Kidney (tissue), 14 donors: ENCODE results near the gene CLEC4A. TPM values are rescaled to one million over a fixed set of nuclear protein-coding genes. Genes with fewer than 3 reads are reported as not detected.

ENCODE experiments used
- DNase-seq, 5 donors: peaks; one replicate each; pipeline ENCODE4 v3.0.0-alpha.2; 2013 to 2020
- FAIRE-seq: peaks from 2 replicates; lab custom pipeline; 2012; peaks lifted over from hg19 to GRCh38; lab: Jason Lieb, UNC
- H3K27ac ChIP-seq, 2 donors: one replicate each; pipeline ENCODE4 v1.7.0; 2013; ENCODE audit warnings: low read depth in 2 of 2, low read length in 2 of 2, inconsistent platforms in 1 of 2
- H3K27me3 ChIP-seq: one replicate; pipeline ENCODE4 v1.7.1; 2013; ENCODE audit warnings: low read length, inconsistent platforms; ENCODE audit not compliant: control insufficient read depth, insufficient read depth
- H3K36me3 ChIP-seq, 3 donors: one replicate each; pipeline versions ENCODE4 v1.7.0 to v1.7.1; 2013; ENCODE audit warnings: low read length in 3 of 3, control low read depth in 1 of 3, inconsistent platforms in 1 of 3; ENCODE audit not compliant: insufficient read depth in 3 of 3, control insufficient read depth in 2 of 3
- H3K4me1 ChIP-seq, 3 donors: one replicate each; pipeline versions ENCODE4 v1.7.0 to v1.7.1; 2013; ENCODE audit warnings: low read length in 3 of 3, inconsistent platforms in 1 of 3, low read depth in 1 of 3; ENCODE audit not compliant: control insufficient read depth in 2 of 3, insufficient read depth in 2 of 3
- H3K4me3 ChIP-seq, 3 donors: one replicate each; pipeline versions ENCODE4 v1.7.0 to v1.8.1; 2013; ENCODE audit warnings: low read length in 3 of 3, control low read depth in 1 of 3, inconsistent platforms in 1 of 3
- H3K9ac ChIP-seq, 3 donors: one replicate each; pipeline versions ENCODE4 v1.7.0 to v1.7.1; 2013; ENCODE audit warnings: low read length in 3 of 3, control low read depth in 1 of 3, inconsistent platforms in 1 of 3
- H3K9me3 ChIP-seq, 3 donors: one replicate each; pipeline versions ENCODE4 v1.7.0 to v1.7.1; 2013; ENCODE audit warnings: low read length in 3 of 3, control low read depth in 1 of 3, inconsistent platforms in 1 of 3; ENCODE audit not compliant: control insufficient read depth in 2 of 3, insufficient read depth in 1 of 3
- CTCF ChIP-seq: IDR thresholded peaks from 3 replicates; pipeline ENCODE4 v1.5.1; 2012; ENCODE audit warnings: mild to moderate bottlenecking, moderate library complexity, borderline replicate concordance; ENCODE audit not compliant: insufficient read depth; ENCODE audit errors: extremely low read depth
- intact Hi-C: fragments of 100-400 bp; cut with DNase I; formaldehyde crosslinking; loops from one replicate; pipeline ENCODE4 v1.11.1; 2022
- polyA plus RNA-seq: library from polyadenylated mRNA; stranded (reverse); fragments of 350-450 nt; fragmentation: Illumina TruSeq; extraction: RNeasy Lipid Tissue Mini Kit (QIAGEN cat#74804); gene quantifications from one replicate; pipeline ENCODE4 v1.2.3, GENCODE V29; 2014; ENCODE audit warnings: low read depth, low replicate concordance; ENCODE audit not compliant: insufficient read depth
- total RNA-seq: library from RNA; stranded (reverse); fragmentation: NEBNext Ultra II Directional; extraction: Animal tissue kit (Norgen Biotek cat#: 25700); gene quantifications from one replicate; pipeline ENCODE4 v1.2.1, GENCODE V29; 2021
- donor health status: control.
- donor health status: control.
- donor health status: control.
- donor health status: control.
- donor health status: control.
- donor health status: DM: yes; HTN: yes; CAD: no.
- donor health status: Normal renal cell carcinoma (clear cell type).

The CLEC4A gene
- total and polyA plus RNA-seq, 2 donors from 2014 or later = 2.4 to 3.7 TPM

- Histone ChIP-seq H3K4me1 (no peaks in the 10 kb centered on the region), H3K9me3 (no peaks in the 10 kb centered on the region), H3K27me3 (no peaks in the 10 kb centered on the region), H3K9ac (no peak overlapping the region), H3K4me3 (no peak overlapping the region), H3K36me3 (no peaks in the 10 kb centered on the region), H3K27ac (no peak overlapping the region)
- no peak for TF ChIP-seq CTCF
- DNase-seq = no peak
- FAIRE-seq = no peak
- intact Hi-C loops = no loop called here
These were observed 19.8 kb downstream of the CLEC4A start for GRCh38 chr12:8143261-8143660.

- DNase-seq = peak; percentile 45 to 94 (median 54)
- intact Hi-C loops = no loop called here
- FAIRE-seq = no peak
- no peaks in the 10 kb centered on the region for H3K36me3 ChIP-seq
- H3K27ac ChIP-seq = no peak overlapping the region
- no peaks in the 10 kb centered on the region for H3K27me3 ChIP-seq
- no peak overlapping the region for H3K9ac ChIP-seq
- TF ChIP-seq CTCF = no peak
- no peaks in the 10 kb centered on the region for H3K9me3 ChIP-seq
- H3K4me1 ChIP-seq = no peaks in the 10 kb centered on the region
- peak overlapping the region in 1 of 3 donors; percentile 25 for H3K4me3 ChIP-seq
These were observed 22.5 kb downstream of the CLEC4A start for GRCh38 chr12:8145754-8146441.

- Histone ChIP-seq H3K27ac (no peak overlapping the region), H3K36me3 (no peaks in the 10 kb centered on the region), H3K4me3 (peak overlapping the region in 1 of 3 donors; percentile 25), H3K9ac (no peak overlapping the region), H3K27me3 (no peaks in the 10 kb centered on the region), H3K4me1 (no peaks in the 10 kb centered on the region), H3K9me3 (no peaks in the 10 kb centered on the region)
- intact Hi-C loops = no loop called here
- FAIRE-seq (no peak), DNase-seq (no peak)
- no peak for TF ChIP-seq CTCF
These were observed 23.0 kb downstream of the CLEC4A start for GRCh38 chr12:8146442-8146771.

GRCh38 chr12:8154526-8154925, 31.1 kb downstream of the CLEC4A start:
- Histone ChIP-seq H3K4me1 (no peaks in the 10 kb centered on the region), H3K27me3 (no peaks in the 10 kb centered on the region), H3K9me3 (no peaks in the 10 kb centered on the region), H3K27ac (no peak overlapping the region), H3K36me3 (no peaks in the 10 kb centered on the region), H3K4me3 (no peak overlapping the region), H3K9ac (no peak overlapping the region)
- FAIRE-seq = no peak
- intact Hi-C loops = no loop called here
- TF ChIP-seq CTCF = no peak
- DNase-seq = peak in 1 of 5 donors; percentile 44
